Fibroblast of the aortic adventitia (primary cell): Measurements from ENCODE around the gene FGGY. TPM values are rescaled to one million over a fixed set of nuclear protein-coding genes. Genes with fewer than 3 reads are reported as not detected.

ENCODE experiments used
- DNase-seq: peaks from one replicate; pipeline ENCODE4 v3.0.0-alpha.2; 2010; ENCODE audit warnings: low read depth
- H3K4me3 ChIP-seq: 2 replicates; pipeline ENCODE4 v1.5.1; 2011; ENCODE audit warnings: low read depth, mild to moderate bottlenecking, control low read depth, low read length, moderate library complexity
- CTCF ChIP-seq: IDR thresholded peaks from 2 replicates; pipeline ENCODE4 v1.5.1; 2011; ENCODE audit warnings: mild to moderate bottlenecking, low read length, control low read depth, inconsistent platforms; ENCODE audit not compliant: insufficient read depth
- total RNA-seq: library from RNA; depleted of rRNA; stranded (reverse); fragments of >200 nt; gene quantifications from 2 replicates; pipeline ENCODE4 v1.2.3, GENCODE V29; 2012; ENCODE audit warnings: low replicate concordance

Gene FGGY
- total RNA-seq, 1 donor = 17.5 TPM

- H3K4me3 ChIP-seq = no peak overlapping the region
- TF ChIP-seq CTCF = no peak
- no peak for DNase-seq
Measured at GRCh38 chr1:59617434-59617833, 320.5 kb downstream of the FGGY start.

GRCh38 chr1:59619557-59619956, 322.7 kb downstream of the FGGY start:
- no peak for TF ChIP-seq CTCF
- H3K4me3 ChIP-seq = no peak overlapping the region
- DNase-seq = no peak

- no peak for TF ChIP-seq CTCF
- no peak for DNase-seq
- H3K4me3 ChIP-seq = no peak overlapping the region
Measured at GRCh38 chr1:59625384-59625783, 328.5 kb downstream of the FGGY start.

- H3K4me3 ChIP-seq = no peak overlapping the region
- no peak for TF ChIP-seq CTCF
- DNase-seq = no peak
Measured at GRCh38 chr1:59631561-59632255, 334.8 kb downstream of the FGGY start.

- no peak overlapping the region for H3K4me3 ChIP-seq
- DNase-seq = no peak
- TF ChIP-seq CTCF = no peak
Measured at GRCh38 chr1:59635097-59635496, 338.2 kb downstream of the FGGY start.

- peak; percentile 32 for TF ChIP-seq CTCF
- DNase-seq = peak; percentile 82
- no peak overlapping the region for H3K4me3 ChIP-seq
Measured at GRCh38 chr1:59638231-59638711, 341.4 kb downstream of the FGGY start.

- no peak for TF ChIP-seq CTCF
- H3K4me3 ChIP-seq = no peak overlapping the region
- no peak for DNase-seq
Measured at GRCh38 chr1:59639266-59639665, 342.4 kb downstream of the FGGY start.
